ENCODE data around the gene NDUFA8.
A peak's percentile ranks its signal among the peaks of the same experiment; 100 is the strongest.

The NDUFA8 gene

DNA sequence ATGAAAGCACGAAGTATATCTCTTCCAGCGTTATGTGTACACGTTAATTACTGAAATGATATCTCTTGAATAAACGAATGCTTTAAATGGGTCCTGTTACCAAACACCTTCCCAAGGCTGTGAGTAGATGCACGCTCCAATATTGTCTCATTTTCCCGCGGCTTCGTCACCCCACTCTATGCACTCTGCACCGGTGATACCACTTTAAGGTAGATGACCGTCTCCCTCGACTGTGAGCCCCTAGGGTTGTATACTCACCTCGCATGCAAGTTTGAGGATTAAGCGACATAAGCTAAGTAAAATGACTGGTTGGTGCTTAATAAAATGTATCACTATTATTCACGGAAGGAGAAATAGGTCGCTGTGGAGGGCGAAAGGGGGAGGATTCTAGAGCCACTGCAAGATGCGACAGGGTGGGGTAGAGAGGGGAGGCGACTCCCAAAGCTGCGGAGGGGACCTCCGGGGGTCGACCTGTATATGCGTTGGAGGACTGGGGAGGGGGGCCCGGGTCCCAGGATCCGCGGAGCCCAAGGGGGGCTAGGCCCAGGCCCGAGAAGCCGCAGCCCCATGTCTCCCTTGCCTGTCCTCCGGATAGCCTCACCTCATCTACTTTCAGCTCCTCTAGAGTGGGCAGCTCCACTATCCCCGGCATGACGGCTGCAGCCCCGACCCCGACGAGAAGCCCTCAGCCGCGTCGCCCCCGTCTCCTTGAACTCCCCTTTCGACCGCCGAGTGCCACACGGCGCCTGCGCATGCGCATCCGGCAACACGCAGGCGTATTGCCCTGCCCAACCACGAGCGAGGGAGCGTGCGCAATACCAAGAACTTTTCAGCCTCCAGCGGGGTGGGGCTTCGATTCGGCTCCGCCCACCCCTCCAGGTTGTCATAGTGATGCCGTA is at the start of gene NDUFA8, which contains the start of gene MORN5:
NDUFA8 (minus strand) TSS at position 754 of the 899 bp plus-strand sequence; CDS start at position 652, 102 bp downstream.
MORN5 (plus strand) TSS at position 883 of the 899 bp plus-strand sequence. CDS start 65 bp downstream, outside the sequence.
- peak; percentile 86 for DNase-seq

DNA sequence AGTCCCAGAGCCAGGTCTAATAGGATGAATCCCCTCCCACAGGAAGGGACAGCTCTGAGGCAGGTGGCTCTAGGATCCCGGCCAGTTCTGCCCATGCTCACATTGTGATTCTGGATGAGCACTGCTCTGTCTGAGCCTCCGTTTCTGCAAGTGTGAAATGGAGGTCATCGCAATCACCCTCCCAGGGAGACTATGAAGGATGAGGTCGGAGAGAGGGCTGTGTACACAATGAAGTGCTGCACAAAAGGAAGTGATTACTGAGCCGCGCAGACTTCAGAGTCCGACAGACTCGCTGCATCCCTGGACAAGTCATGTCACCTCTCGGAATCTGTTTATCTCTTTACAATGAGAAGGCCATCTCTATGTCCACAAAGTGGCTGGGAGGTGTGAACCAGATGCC is 47.5 kb upstream of the NDUFA8 start:
- DNase-seq: no peak

DNA sequence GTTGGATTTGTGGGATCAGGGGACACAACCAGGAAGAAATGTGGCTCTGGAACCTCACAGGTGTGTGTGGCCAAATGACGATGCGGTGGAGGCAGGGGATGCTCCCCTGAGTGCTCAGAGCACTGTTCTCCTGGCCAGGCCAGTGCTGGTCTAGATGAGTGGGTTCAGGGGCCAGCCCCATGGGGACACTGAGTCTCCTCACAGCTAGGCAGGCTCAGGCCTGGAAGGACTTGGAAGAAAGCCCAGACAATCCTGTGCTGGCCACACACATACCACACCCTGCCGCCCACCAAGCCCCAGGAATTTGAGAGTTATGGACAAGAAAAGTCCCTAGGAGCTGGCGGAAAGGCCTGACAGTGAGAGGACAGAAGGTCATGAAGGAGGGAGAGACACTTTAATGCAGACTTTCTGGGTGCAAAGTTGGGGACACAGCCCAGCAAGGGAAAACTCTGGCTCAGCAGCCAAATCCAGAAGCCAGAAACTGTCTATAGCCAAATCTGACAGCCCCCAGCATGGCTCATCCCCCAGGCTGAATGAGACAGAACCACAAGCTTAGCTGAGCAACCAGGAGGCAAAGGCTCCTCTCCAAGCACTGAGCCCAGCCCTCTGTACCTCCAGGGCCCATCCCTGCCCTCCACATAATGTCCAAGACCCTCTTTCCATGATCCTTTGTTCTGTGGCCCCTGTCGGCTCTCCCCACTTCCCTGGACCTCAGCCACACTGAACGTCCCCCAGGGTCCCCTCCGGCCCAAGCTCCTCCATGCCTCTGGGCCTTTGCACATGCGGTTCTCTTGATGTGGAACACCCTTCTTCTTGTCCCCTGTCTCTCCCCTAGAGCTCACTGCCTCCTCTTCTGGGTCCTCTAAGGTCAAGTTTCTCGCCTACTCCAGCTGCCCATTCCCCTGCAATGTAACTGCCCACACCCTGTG is 46.8 kb upstream of the NDUFA8 start:
- no peak for DNase-seq

DNA sequence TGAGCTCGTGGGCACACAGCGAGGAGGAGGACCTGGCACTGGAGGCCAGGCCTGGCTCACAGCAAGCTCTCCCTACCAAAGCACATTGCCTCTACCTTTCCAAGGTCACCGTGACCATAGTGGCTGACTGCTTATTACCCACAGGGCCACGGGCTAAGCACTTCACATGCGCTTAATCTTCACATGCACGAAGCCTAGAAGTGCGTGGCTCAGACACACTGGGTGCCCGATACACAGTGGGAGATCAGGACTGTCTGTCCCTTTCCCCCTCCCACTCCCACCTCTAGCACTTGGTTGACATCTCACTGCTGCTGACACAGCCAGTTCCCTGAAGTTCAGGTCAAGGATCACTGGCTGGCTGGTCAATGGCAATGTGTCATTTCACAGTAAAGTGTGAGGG is 45.6 kb upstream of the NDUFA8 start:
- DNase-seq: no peak

DNA sequence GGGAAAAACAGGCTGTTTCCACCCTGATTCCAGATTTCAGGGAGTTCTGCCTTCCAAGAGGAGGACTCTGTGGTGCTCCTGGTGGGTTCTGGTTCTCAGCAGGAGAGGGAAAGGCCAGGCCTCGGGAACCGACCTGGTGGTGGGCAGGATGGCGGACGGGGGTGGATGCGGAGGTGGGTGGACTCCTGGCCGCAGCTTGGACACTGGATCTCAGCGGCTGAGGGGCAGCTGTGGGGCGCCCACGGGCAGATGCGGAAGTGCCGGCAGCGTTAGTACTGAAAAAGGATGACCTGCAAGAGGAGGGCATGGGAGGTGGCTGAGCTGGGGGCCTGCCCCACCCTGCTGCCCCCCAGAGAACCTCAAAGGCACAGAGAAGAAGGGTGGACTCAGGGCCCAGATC is 44.9 kb upstream of the NDUFA8 start:
- DNase-seq: no peak

DNA sequence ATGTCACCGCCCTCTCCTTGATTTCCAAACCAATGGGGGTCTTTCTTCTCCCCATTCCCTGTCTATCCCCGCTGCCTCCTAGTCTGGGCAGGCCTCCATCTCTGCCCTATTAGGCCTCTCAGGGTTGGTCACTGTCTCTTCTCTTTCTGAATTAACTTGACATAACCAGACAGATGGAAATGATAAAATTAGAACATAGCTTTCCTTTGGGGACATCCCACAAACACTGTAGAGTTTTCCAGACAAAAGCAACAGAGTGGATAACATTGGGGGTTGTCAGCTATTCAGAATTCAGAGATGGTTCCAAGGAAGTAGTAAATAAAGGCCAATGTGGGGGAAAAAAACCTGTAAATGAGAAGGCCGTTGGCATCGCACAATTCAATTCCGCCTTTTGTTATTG is 44.5 kb upstream of the NDUFA8 start:
- no peak for DNase-seq

DNA sequence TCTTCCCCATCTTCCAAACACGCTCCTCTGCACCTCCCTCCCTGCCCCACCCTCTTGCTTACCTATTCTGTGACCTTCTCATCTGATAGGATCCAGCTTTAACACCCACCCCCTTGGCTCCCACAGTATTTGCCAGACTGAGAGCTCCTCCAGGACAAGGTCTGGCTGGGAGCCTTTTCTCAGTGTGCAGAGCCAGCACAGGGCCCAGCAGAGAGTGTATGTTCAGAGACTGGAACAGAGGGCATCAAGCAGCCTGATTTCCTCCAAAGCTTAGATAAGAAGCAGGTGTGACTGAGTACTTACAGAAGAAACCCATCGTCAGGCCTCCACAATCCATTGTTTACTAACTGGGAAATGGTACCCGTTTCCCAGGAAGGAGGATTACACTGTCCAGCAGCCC is 42.5 kb upstream of the NDUFA8 start:
- DNase-seq: no peak

DNA sequence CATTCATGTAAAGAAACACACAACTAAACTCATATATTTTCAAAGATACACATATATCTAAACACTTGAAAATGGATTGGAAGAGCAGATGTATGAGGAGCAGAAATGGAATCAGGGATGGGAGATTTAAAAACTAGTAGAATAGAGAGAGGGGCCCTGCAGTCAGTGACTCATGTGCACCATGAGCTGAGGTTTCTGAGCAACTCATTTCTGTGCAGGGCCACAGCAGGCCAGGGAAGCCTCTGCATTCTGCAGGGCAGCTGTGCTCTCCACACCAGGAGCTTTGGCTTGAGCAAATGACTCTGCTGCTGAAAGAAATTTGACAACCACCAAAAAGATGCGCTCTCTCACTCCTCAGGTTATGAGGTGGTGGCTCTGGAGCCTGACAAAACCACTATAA is 42.1 kb upstream of the NDUFA8 start:
- no peak for DNase-seq

DNA sequence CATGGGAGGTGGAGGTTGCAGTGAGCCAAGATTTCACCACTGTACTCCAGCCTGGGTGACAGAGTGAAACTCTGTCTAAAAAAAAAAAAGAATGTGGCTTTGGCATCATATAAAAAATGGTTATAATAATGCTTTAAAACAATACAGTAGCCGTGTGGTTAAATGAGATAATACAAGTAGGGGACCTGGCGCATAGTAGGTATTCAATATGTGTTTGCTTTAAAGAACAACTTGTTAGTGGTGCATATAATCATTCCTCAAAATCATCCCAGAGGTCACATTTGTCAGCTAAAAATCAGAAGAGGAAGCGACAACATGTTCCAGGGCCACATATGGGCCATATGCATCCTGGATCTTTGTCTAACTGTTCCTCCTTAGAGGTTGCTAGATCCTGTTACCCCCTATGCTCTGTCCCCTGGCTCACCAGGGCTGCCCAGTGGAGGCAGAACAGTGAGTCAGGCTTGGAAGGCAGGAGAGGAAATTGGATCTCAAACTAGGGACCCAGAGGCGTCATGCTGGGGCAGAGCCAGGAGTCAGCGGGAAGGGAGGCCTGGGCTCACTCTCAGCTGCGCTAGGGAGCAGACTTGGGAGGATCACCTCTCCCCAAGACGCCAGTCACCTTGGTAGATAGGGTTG is 41.5 kb upstream of the NDUFA8 start:
- DNase-seq: peak; percentile 6

DNA sequence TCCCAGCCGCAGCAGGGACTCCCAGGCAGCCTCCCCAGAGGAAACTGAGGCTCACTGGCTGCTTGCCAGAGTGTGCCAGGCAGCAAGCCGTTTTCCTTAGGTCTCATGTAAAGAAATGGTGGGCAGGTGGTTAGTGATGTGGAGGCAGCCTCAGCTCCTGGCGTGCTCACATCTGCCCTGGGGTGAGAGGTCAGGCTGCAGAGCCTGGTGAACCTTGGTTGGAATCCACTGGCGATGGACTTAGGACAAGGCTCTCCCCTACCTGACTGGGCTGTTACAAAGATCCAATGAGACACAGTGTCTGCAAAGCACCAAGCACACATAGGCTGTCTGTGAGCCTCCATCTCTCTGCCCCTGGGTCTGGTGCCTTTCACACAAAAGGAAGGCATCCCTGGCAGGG is 38.3 kb upstream of the NDUFA8 start:
- DNase-seq: no peak

DNA sequence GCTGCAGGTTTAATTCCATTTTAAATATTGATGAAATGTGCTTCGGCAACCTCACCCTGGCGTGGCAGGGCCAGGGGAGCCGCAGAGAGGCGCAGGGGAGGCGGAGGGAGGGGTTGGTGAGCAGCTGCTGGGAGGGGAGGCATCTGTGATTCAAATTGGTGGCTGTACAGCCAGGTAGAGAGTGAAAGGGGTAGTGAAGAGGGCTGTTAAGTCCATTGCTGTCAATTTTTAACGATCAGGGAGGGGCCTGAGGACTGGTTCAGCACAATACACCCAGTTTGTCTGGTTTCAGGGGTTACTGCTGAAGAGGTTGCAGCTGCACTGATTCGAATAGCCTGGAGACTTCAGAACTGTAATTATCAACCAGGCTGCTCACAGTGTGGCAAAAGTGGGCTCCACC is 37.8 kb upstream of the NDUFA8 start:
- DNase-seq: no peak

DNA sequence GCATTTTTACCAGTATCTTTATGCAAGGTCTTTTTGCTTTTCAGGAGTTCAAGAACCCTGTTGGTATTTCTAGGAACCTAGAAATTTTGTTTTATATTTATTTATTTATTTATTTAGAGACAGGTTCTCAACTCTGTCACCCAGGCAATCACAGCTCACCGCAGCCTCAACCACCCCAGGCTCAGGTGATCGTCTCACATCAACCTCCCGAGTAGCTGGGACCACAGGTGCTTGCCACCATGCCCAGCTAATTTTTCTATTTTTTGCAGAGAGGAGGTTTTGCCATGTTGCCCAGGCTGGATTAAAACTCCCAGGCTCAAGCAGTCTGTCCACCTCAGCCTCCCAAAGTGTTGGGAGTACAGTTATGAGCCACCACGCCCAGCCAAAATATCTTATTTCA is 36.3 kb upstream of the NDUFA8 start:
- no peak for DNase-seq

DNA sequence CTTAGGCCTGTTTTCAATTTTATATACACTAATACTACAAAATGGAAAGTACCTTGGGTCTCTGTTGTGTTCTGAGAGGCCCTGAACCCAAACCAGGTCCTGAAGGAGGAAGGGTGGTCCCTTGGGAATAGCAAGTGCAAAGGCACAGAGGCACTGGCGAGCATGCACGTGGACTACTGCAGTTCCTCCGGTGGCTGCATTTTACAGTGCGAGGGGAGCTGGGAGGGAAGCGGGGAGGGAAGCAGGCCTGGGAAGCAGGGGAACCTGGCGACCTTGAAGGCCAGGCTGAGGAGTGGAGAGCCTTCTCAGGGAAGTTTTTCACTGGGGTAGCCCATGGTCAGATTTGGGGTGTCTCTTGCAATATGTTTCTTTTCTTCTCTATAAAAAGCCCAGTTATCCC is 34.1 kb upstream of the NDUFA8 start:
- DNase-seq: no peak

DNA sequence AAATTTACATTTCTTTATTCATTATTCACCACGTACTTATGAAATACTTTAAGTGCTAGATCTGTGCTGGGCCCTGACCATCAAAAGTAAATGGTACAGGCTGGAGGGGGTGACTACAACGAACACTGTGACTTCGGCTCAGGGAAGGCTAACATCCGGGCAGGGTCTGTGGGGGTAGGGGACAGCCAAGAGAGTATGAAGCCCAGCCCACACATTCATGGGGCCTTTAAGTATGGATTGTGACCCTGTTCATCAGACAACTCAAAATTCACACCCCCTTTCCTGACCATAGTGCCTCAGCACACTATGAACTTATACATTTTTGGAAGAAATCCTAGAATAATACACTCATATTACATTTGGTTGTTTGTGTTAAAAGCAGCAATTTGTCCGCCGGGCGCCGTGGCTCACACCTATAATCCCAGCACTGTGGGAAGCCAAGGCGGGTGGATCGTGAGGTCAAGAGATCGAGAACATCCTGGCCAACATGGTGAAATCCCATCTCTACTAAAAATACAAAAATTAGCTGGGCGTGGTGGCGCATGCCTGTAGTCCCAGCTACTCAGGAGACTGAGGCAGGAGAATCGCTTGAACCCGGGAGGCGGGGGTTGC is 33.4 kb upstream of the NDUFA8 start:
- no peak for DNase-seq

DNA sequence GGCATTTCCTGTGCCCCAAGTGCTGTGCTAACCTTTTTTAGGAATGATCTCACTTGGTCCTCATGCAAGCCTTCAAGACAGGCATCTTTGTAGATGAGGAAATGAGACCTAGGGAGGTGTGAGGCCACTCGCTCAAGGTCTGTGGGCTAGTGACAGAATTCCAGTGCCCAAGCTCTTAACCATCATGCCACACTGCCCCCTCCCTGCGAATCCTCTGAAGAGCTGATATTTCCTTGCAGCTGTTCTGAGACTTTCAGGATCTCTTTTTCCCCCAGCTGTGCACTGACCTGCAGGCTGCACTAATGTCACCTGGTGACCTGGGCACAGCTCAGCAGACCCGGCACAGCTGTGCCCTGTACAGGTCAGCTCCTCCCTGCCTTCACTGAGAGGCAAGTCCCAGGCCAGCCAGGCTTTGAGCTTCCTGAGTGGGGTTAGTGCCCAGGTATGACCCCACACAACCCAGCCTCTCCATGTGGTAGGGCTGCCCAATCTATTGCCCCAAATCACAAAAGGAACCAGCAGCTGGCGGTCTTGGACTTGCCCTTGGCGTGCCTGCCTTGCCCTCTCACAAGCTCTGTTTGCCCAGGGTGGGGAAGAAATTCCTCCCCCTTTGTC is 32.8 kb upstream of the NDUFA8 start:
- DNase-seq: no peak

DNA sequence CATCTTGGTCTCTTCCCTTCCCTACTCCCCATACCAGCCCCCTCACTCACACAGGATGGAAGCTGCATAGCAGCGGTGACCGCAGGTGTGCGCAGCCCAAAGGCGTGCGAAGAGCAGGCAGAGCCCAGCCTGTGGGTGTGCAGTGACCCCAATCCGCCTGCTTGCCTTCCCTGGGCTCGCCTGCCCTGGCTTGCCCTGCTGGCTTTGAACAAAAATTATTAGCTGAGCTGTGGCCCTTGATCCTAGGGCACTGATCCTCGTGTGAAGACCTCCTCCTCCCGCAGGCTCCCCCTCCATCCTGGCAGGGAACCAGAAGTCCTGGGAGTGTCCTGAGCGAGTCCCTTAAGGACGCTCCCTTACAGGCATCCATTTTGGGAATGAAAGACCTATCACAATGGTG is 32.0 kb upstream of the NDUFA8 start:
- no peak for DNase-seq

DNA sequence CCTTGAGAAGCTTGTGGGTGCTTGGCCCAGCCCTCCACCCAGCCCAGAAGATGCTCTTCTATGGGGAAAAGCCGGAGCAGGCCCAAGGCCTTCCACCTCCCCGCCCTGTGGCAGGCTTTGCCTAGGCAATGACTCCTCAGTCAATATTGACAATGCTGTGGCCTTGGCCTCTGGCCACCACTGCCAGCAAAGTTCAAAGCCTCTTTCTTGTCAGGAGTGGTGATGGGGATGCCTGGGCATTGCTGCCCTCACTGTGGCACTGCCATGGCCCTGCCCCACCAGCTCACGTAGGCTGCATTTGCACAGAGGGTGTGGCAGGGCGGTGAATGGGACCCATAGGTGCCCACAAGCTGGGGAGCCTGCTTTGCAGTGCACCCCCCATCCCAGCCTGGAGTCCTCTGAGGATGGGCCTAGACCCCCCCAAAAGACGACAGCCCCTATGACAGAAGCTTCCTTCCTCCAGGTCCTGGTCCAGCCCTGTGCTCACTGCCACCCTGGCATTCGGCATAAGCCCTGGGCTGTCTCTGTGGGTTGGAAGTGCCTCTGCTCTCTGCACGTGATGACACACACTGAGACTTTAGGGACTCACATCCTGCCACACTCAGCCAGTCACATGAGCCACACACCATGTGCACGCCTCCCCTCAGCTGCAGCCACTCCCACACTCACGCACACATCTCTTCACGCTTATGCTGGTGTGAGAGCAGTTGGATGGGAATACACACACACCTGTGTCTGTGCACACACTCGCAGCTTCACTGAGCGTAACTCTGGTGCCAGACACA is 31.2 kb upstream of the NDUFA8 start:
- no peak for DNase-seq

DNA sequence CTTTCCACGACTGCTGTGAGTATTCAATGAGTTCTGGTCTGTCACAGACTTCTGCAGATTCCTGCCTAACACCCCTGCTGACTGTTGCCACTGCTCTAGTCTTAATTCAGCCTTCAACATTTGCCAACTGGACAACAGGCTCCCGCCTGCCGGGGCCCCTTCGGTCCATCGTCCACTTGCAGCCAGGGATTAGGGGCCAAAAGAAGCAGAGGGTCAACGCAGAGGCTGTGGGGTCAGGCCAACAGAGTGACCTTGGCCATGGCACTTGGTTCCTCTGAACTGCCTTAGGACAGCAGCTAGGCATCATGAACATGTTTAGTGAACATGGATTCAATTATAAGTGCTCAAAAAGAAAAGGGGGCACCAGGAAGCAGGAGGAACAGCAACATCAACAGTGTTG is 28.8 kb upstream of the NDUFA8 start:
- no peak for DNase-seq

DNA sequence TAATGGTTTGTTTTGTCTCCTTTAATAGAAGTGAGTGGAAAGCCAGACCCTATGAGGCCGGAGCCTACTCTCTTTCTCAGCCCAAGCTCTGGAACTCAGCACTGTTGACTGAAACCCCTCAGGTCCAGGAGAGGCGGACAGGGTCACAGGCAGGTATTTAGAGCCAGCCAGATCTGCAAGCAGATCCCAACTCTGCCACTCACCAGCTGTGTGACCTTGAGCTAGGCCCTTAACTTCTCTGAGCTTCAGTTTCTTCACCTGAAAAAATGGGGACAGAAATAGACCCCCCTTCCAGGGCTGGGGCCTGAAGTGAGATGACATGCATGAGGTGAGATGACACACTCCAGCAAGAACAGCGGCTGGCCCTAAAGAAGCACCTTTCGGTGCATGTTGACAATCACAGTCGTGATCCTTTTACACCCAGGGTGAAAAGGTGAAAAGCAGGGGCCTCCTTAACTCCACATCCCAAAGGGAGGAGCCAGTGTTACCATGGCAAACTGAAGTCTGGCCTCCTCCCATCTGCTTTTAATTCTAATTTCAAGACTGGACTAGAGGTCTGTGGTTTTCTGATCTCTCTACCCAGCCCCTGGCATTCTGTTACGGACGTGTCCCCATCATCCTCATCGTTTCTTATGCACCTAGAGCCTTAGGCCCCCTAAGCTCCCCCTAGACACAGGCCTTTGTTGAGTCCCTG is 27.3 kb upstream of the NDUFA8 start:
- DNase-seq: no peak

DNA sequence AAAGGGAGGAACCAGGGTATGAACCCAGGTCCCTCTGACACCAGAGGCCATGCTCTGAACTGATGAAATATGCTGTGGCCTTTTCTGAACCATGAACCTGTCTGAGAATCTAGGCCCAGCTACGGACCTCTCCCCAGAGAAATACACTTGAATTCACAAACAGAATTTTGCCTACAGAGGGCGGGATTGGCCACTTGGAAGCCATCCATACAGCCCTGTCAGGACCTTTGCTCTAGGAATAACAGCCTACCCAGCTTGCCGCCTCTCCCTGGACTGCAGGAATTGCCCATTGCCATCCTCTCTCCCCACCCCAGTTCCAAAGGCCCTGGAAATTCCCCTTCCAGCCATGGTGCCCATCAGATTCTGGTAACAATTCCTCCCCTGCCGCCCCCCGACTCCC is 26.7 kb upstream of the NDUFA8 start:
- DNase-seq: no peak

DNA sequence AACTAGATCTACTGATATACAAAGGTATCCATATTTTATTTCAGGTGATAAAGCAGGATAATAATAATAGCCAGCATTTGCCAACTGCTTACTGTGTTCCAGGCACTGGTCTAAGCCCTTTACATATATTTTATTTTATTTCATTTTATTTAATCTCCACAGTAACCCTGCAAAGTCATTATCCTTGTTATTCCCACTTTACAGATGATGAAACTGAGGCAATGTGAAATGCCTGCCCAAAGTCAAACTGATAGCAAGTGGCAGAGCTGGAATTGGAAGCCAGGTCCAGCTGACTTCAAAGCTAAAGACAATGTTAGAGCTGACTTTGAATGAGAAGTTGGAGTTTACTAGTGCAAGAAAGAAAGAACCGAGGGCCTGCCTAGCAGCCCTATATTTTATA is 25.0 kb upstream of the NDUFA8 start:
- DNase-seq: no peak

Measured in NCI-H226 (cell line).